H1 (cell line): ENCODE data around the gene ATG16L1. TPM values are rescaled to one million over a fixed set of nuclear protein-coding genes. Genes with fewer than 3 reads are reported as not detected.

Source experiments
- CTCF ChIA-PET: fragments of 300-600 bp; sonication (Branson Sonifier 250); formaldehyde crosslinking; loops from one replicate; lab custom pipeline; 2021; ENCODE audit not compliant: partially characterized antibody; lab: Charles Lee
- POLR2A ChIA-PET: fragments of 300-600 bp; sonication (Branson Sonifier 250); formaldehyde crosslinking; loops from one replicate; lab custom pipeline; 2021; ENCODE audit warnings: inconsistent platforms; ENCODE audit not compliant: partially characterized antibody; lab: Charles Lee
- DNase-seq, 2 experiments: peaks; one replicate each; pipeline versions ENCODE4 v3.0.0 to v3.0.0-alpha.2; 2010 to 2022; ENCODE audit warnings: low spot score in 2 of 2, low read depth in 1 of 2, mixed read lengths in 1 of 2
- FAIRE-seq: peaks from 2 replicates; lab custom pipeline; 2011; peaks lifted over from hg19 to GRCh38; lab: Jason Lieb, UNC
- H2AFZ ChIP-seq: 2 replicates; pipeline ENCODE4 v1.8.1; 2012; ENCODE audit warnings: low read length, inconsistent platforms
- H2AK5ac ChIP-seq: 2 replicates; pipeline ENCODE4 v1.6.1; 2013; ENCODE audit warnings: low read depth, low read length
- H2BK120ac ChIP-seq: replicated peaks from 2 replicates; pipeline ENCODE3; 2013; ENCODE audit warnings: low read depth, low read length, inconsistent platforms
- H2BK12ac ChIP-seq: 2 replicates; pipeline ENCODE4 v1.6.1; 2013; ENCODE audit warnings: low read depth, low read length
- H2BK15ac ChIP-seq: 2 replicates; pipeline ENCODE4 v1.6.1; 2013; ENCODE audit warnings: low read length
- H2BK20ac ChIP-seq: 2 replicates; pipeline ENCODE4 v1.6.1; 2013; ENCODE audit warnings: low read length
- H2BK5ac ChIP-seq: 2 replicates; pipeline ENCODE4 v1.6.1; 2013; ENCODE audit warnings: low read depth, low read length
- H3K14ac ChIP-seq: 2 replicates; pipeline ENCODE4 v1.6.1; 2013; ENCODE audit warnings: inconsistent platforms; ENCODE audit not compliant: insufficient read length
- H3K18ac ChIP-seq: 2 replicates; pipeline ENCODE4 v1.6.1; 2013; ENCODE audit warnings: low read length; ENCODE audit errors: extremely low read depth
- H3K23ac ChIP-seq: 2 replicates; pipeline ENCODE4 v1.6.1; 2013; ENCODE audit warnings: inconsistent platforms; ENCODE audit not compliant: insufficient read length
- H3K23me2 ChIP-seq: 2 replicates; pipeline ENCODE4 v1.6.1; 2013; ENCODE audit warnings: low read depth, low read length
- H3K27ac ChIP-seq: 2 replicates; pipeline ENCODE4 v1.6.1; 2011; ENCODE audit warnings: low read depth, low read length, inconsistent platforms
- H3K27me3 ChIP-seq, 4 experiments: replicated peaks in 1 of 4; 1 replicate in 1 of 4; 2 replicates in 3 of 4; pipeline versions ENCODE4 v1.6.1 to v1.8.1; 2011 to 2013; ENCODE audit warnings: low read length in 3 of 4, mild to moderate bottlenecking in 3 of 4, inconsistent platforms in 2 of 4, mixed read lengths in 2 of 4, moderate library complexity in 1 of 4; ENCODE audit not compliant: control insufficient read depth in 3 of 4, insufficient read depth in 3 of 4; ENCODE audit errors: extremely low read depth in 1 of 4
- H3K36me3 ChIP-seq, 4 experiments: 2 replicates each; pipeline versions ENCODE4 v1.6.1 to v1.8.1; 2011 to 2013; ENCODE audit warnings: mild to moderate bottlenecking in 4 of 4, low read length in 3 of 4, moderate library complexity in 2 of 4, control low read depth in 1 of 4, inconsistent platforms in 1 of 4; ENCODE audit not compliant: insufficient read depth in 4 of 4, control insufficient read depth in 2 of 4
- H3K4ac ChIP-seq: replicated peaks from 2 replicates; pipeline ENCODE3; 2013; ENCODE audit warnings: low read length, low read depth, mixed read lengths, inconsistent platforms; ENCODE audit not compliant: insufficient read length
- H3K4me1 ChIP-seq, 4 experiments: replicated peaks in 1 of 4; 1 replicate in 1 of 4; 2 replicates in 3 of 4; pipeline versions ENCODE4 v1.6.1 to v1.8.1; 2011 to 2013; ENCODE audit warnings: low read length in 3 of 4, inconsistent platforms in 2 of 4, mixed read lengths in 1 of 4; ENCODE audit not compliant: insufficient read depth in 4 of 4, control insufficient read depth in 3 of 4
- H3K4me2 ChIP-seq, 2 experiments: 2 replicates each; pipeline versions ENCODE4 v1.6.1 to v1.8.1; 2011 to 2013; ENCODE audit warnings: low read depth in 2 of 2, low read length in 2 of 2, control low read depth in 1 of 2, inconsistent platforms in 1 of 2, mild to moderate bottlenecking in 1 of 2; ENCODE audit not compliant: insufficient read depth in 1 of 2
- H3K4me3 ChIP-seq, 4 experiments: fragments of 200-600, 300-600 bp in 1 of 4; sonication (generic), shearing (Covaris generic), sonication (Bioruptor Twin) in 1 of 4; 2 replicates each; pipeline versions ENCODE4 v1.5.1 to v1.8.1; 2011 to 2016; ENCODE audit warnings: low read length in 4 of 4, low read depth in 3 of 4, control low read depth in 2 of 4, inconsistent platforms in 2 of 4, mild to moderate bottlenecking in 2 of 4, mixed read lengths in 1 of 4, moderate library complexity in 1 of 4; ENCODE audit not compliant: insufficient read depth in 2 of 4; ENCODE audit errors: extremely low read depth in 1 of 4
- H3K56ac ChIP-seq: replicated peaks from 2 replicates; pipeline ENCODE3; 2013; ENCODE audit warnings: low read depth, mild to moderate bottlenecking, mixed read lengths, low read length, inconsistent platforms; ENCODE audit not compliant: insufficient read length
- H3K79me1 ChIP-seq: 2 replicates; pipeline ENCODE4 v1.6.1; 2013; ENCODE audit warnings: low read depth, low read length, control low read depth
- H3K79me2 ChIP-seq, 2 experiments: 2 replicates each; pipeline versions ENCODE4 v1.6.1 to v1.8.1; 2012 to 2013; ENCODE audit warnings: low read length in 2 of 2, mild to moderate bottlenecking in 2 of 2, inconsistent platforms in 1 of 2; ENCODE audit not compliant: insufficient read depth in 2 of 2, control insufficient read depth in 1 of 2
- H3K9ac ChIP-seq, 4 experiments: replicated peaks in 1 of 4; 1 replicate in 1 of 4; 2 replicates in 3 of 4; pipeline versions ENCODE4 v1.6.1 to v1.8.1; 2011 to 2013; ENCODE audit warnings: low read depth in 3 of 4, low read length in 3 of 4, control low read depth in 2 of 4, mild to moderate bottlenecking in 2 of 4, moderate library complexity in 2 of 4, inconsistent platforms in 1 of 4; ENCODE audit errors: extremely low read depth in 1 of 4
- H3K9me3 ChIP-seq, 2 experiments: 2 replicates each; pipeline versions ENCODE4 v1.6.1 to v1.8.1; 2012 to 2013; ENCODE audit warnings: mild to moderate bottlenecking in 2 of 2, moderate library complexity in 2 of 2, control low read depth in 1 of 2, inconsistent platforms in 1 of 2, low read depth in 1 of 2, low read length in 1 of 2, mixed read lengths in 1 of 2; ENCODE audit not compliant: insufficient read depth in 2 of 2
- H4K20me1 ChIP-seq, 2 experiments: replicated peaks in 1 of 2; 2 replicates each; pipeline versions ENCODE3 to v1.8.1; 2011 to 2013; ENCODE audit warnings: inconsistent platforms in 2 of 2, low read length in 2 of 2, mild to moderate bottlenecking in 1 of 2; ENCODE audit not compliant: insufficient read depth in 2 of 2, control insufficient read depth in 1 of 2
- H4K5ac ChIP-seq: 2 replicates; pipeline ENCODE4 v1.6.1; 2013; ENCODE audit warnings: low read length, low read depth, mixed read lengths, inconsistent platforms; ENCODE audit not compliant: insufficient read length
- H4K8ac ChIP-seq: 2 replicates; pipeline ENCODE4 v1.8.0; 2013; ENCODE audit warnings: mild to moderate bottlenecking, moderate library complexity, low read length, inconsistent platforms; ENCODE audit not compliant: insufficient read depth; ENCODE audit errors: extremely low read depth
- H4K91ac ChIP-seq: replicated peaks from 2 replicates; pipeline ENCODE3; 2013; ENCODE audit warnings: low read length, mixed read lengths, inconsistent platforms; ENCODE audit not compliant: insufficient read length
- GTF2F1 ChIP-seq: IDR thresholded peaks from 2 replicates; pipeline ENCODE4 v1.6.1; 2012; ENCODE audit warnings: low read depth, low read length, improper control_type of control experiment, borderline replicate concordance
- RBBP5 ChIP-seq: IDR thresholded peaks from 2 replicates; pipeline ENCODE4 v1.7.1; 2012; ENCODE audit warnings: low read depth, mild to moderate bottlenecking, inconsistent platforms, low read length, moderate library complexity, borderline replicate concordance
- RXRA ChIP-seq: IDR thresholded peaks from 2 replicates; pipeline ENCODE4 v1.6.1; 2011; ENCODE audit warnings: low read depth, mild to moderate bottlenecking, low read length, moderate library complexity; ENCODE audit not compliant: insufficient read depth
- SIX5 ChIP-seq: IDR thresholded peaks from 2 replicates; pipeline ENCODE4 v1.6.1; 2011; ENCODE audit warnings: mild to moderate bottlenecking, low read depth, low read length
- WGBS, 2 experiments: shearing (Covaris generic) in 1 of 2; methylation state at CpG; one replicate each; pipeline versions ENCODE4 v1.1.6 to v1.1.7; 2013 to 2015; ENCODE audit warnings: low lambda C conversion rate in 2 of 2, mixed read lengths in 2 of 2, inconsistent platforms in 1 of 2, low coverage in 1 of 2, missing lambda C conversion rate in 1 of 2; ENCODE audit not compliant: insufficient replicate concordance in 2 of 2, insufficient coverage in 1 of 2, insufficient read length in 1 of 2; ENCODE audit errors: extremely low coverage in 1 of 2, missing lambda C conversion rate in 1 of 2; 5-methylcytosine and 5-hydroxymethylcytosine counted together
- polyA plus RNA-seq, 7 experiments: library from polyadenylated mRNA; depleted of rRNA in 3 of 7; stranded (reverse) in 5 of 7; unstranded in 2 of 7; fragments of >200 nt in 5 of 7; fragments of 200-250 nt in 2 of 7; gene quantifications; 1 replicate in 5 of 7; 2 replicates in 1 of 7; 4 replicates in 1 of 7; pipeline versions ENCODE4 v1.2.1 to v1.2.3, GENCODE V29; 2011 to 2013; ENCODE audit warnings: missing spikeins in 2 of 7, mixed read lengths in 2 of 7
- total RNA-seq: library from RNA; stranded (reverse); fragmentation: NEBNext Ultra II Directional; extraction: Animal tissue kit (Norgen Biotek cat#: 25700); gene quantifications from 2 replicates; pipeline ENCODE4 v1.2.1, GENCODE V29; 2021

Gene ATG16L1
- total and polyA plus RNA-seq, 2 of the 8 experiments (the other 6 are each of a cell fraction or from before 2014, with no cell fraction given): 18.3 to 31.0 TPM

GRCh38 chr2:233261819-233262555, 10.5 kb downstream of the ATG16L1 start:
- FAIRE-seq: no peak
- H3K9ac ChIP-seq: no peak overlapping the region
- H3K27ac ChIP-seq: no peak overlapping the region
- DNase-seq: no peak
- peaks cover 28 to 91% (median 76%) of the 10 kb centered on the region in 4 experiments for H3K36me3 ChIP-seq
- WGBS, 2 experiments: 94% methylated on average over 9 of the region's 9 CpGs; no CpG with 5 or more reads in 1 of the 2 experiments
- H3K4me3 ChIP-seq: no peak overlapping the region
- no peak overlapping the region for H3K4ac ChIP-seq
- no peaks in the 10 kb centered on the region for H3K27me3 ChIP-seq
- no peak overlapping the region for H4K8ac ChIP-seq
- no peak overlapping the region for H3K23ac ChIP-seq
- no peak overlapping the region for H2AFZ ChIP-seq
- H2BK15ac ChIP-seq: no peak overlapping the region
- H2AK5ac ChIP-seq: no peak overlapping the region
- H3K4me2 ChIP-seq: no peak overlapping the region
- no peak overlapping the region for H2BK20ac ChIP-seq
- H4K20me1 ChIP-seq: peaks cover 7% of the 10 kb centered on the region in 2 experiments
- H3K14ac ChIP-seq: no peak overlapping the region
- peaks cover 0 to 20% of the 10 kb centered on the region in 2 experiments; a peak in 3 of 4 replicates for H3K79me2 ChIP-seq
- H3K79me1 ChIP-seq: no peaks in the 10 kb centered on the region; the same call in 1 of the 2 replicates
- no peak overlapping the region for H4K5ac ChIP-seq
- H2BK5ac ChIP-seq: no peak overlapping the region
- H3K23me2 ChIP-seq: no peaks in the 10 kb centered on the region
- no peak overlapping the region for H2BK12ac ChIP-seq
- no peaks in the 10 kb centered on the region for H3K9me3 ChIP-seq
- no peak overlapping the region for H2BK120ac ChIP-seq
- CTCF ChIA-PET: no interaction called here
- POLR2A ChIA-PET: no interaction called here
- H3K4me1 ChIP-seq: no peaks in the 10 kb centered on the region
- no peak overlapping the region for H4K91ac ChIP-seq
- no peak overlapping the region for H3K18ac ChIP-seq
- no peak overlapping the region for H3K56ac ChIP-seq
- TF ChIP-seq RBBP5 (no peak), RXRA (no peak), GTF2F1 (no peak), SIX5 (no peak)
